Measurements from ENCODE around the gene SIAE.

SIAE gene

GRCh38 chr11:124618863-124619262, 54.7 kb downstream of the SIAE start:
- no peak for TF ChIP-seq CTCF (IDR thresholded peaks at IDR 0.05; ENCODE audit: unreplicated experiment in 3 of 3)
- Mint-ChIP-seq H3K4me3 (no peak overlapping the region), H3K4me1 (peaks cover 6% of the 10 kb centered on the region), H3K9me3 (no peaks in the 10 kb centered on the region), H3K27me3 (ENCODE audit: low read depth) (no peaks in the 10 kb centered on the region), H3K36me3 (ENCODE audit: low read depth) (no peaks in the 10 kb centered on the region), H3K27ac (no peak overlapping the region)

GRCh38 chr11:124612567-124613246, 60.8 kb downstream of the SIAE start:
- Mint-ChIP-seq H3K27me3 (ENCODE audit: low read depth) (no peaks in the 10 kb centered on the region), H3K27ac (no peak overlapping the region), H3K4me3 (no peak overlapping the region), H3K9me3 (no peaks in the 10 kb centered on the region), H3K36me3 (ENCODE audit: low read depth) (no peaks in the 10 kb centered on the region), H3K4me1 (no peaks in the 10 kb centered on the region)
- TF ChIP-seq CTCF (IDR thresholded peaks at IDR 0.05; ENCODE audit: unreplicated experiment in 3 of 3), result no peak

GRCh38 chr11:124612045-124612444, 61.5 kb downstream of the SIAE start:
- no peak overlapping the region for H3K27ac Mint-ChIP-seq
- H3K9me3 Mint-ChIP-seq, result no peaks in the 10 kb centered on the region

GRCh38 chr11:124611064-124611463, 62.5 kb downstream of the SIAE start, which contains the start of gene PANX3:
PANX3 (plus strand) TSS chr11:124611428; CDS start chr11:124611557, 129 bp downstream.
- no peaks in the 10 kb centered on the region for H3K36me3 Mint-ChIP-seq (ENCODE audit: low read depth)
- no peaks in the 10 kb centered on the region for H3K9me3 Mint-ChIP-seq
- H3K27me3 Mint-ChIP-seq (ENCODE audit: low read depth), result no peaks in the 10 kb centered on the region
- no peak within 1 kb of the TSS for H3K27ac Mint-ChIP-seq
- no peaks in the 10 kb centered on the region for H3K4me1 Mint-ChIP-seq
- no peak for TF ChIP-seq CTCF (IDR thresholded peaks at IDR 0.05; ENCODE audit: unreplicated experiment in 3 of 3)
- no peak within 1 kb of the TSS for H3K4me3 Mint-ChIP-seq

More at GRCh38 chr11:124612045-124612444, 61.5 kb downstream of the SIAE start:
- H3K4me1 Mint-ChIP-seq, result no peaks in the 10 kb centered on the region
- H3K4me3 Mint-ChIP-seq, result no peak overlapping the region
- no peaks in the 10 kb centered on the region for H3K36me3 Mint-ChIP-seq (ENCODE audit: low read depth)
- TF ChIP-seq CTCF (IDR thresholded peaks at IDR 0.05; ENCODE audit: unreplicated experiment in 3 of 3), result no peak
- no peaks in the 10 kb centered on the region for H3K27me3 Mint-ChIP-seq (ENCODE audit: low read depth)

- Mint-ChIP-seq H3K36me3 (ENCODE audit: low read depth) (no peaks in the 10 kb centered on the region), H3K27me3 (ENCODE audit: low read depth) (no peaks in the 10 kb centered on the region), H3K27ac (no peak overlapping the region), H3K9me3 (no peaks in the 10 kb centered on the region), H3K4me1 (no peaks in the 10 kb centered on the region), H3K4me3 (no peak overlapping the region)
- TF ChIP-seq CTCF (IDR thresholded peaks at IDR 0.05; ENCODE audit: unreplicated experiment in 3 of 3), result no peak
Observed at GRCh38 chr11:124610295-124610694, 63.2 kb downstream of the SIAE start.

DNA sequence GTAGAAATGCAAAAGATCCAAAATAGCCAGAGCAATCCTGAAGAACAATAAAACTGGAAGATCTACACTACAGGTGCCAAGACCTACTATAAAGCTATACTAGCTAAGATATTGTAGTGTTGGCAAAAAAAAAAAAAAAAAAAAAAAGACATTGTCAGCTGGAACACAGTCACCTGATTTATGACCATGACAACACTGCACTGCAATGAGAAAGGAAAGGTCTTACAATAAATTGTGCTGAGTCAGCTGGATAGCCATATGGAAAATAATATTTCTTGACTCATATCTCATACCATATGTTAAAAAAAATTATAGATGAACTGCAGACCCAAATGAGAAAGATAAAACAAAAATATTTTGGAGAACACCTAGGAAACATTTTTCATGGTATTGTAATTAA, 65.4 kb downstream of the SIAE start:
- TF ChIP-seq CTCF (IDR thresholded peaks at IDR 0.05; ENCODE audit: unreplicated experiment in 3 of 3), result no peak
- Mint-ChIP-seq H3K4me3 (no peak overlapping the region), H3K9me3 (no peaks in the 10 kb centered on the region), H3K27me3 (ENCODE audit: low read depth) (no peaks in the 10 kb centered on the region), H3K36me3 (ENCODE audit: low read depth) (no peaks in the 10 kb centered on the region), H3K4me1 (no peaks in the 10 kb centered on the region), H3K27ac (no peak overlapping the region)

Measured in nephron (organoid).